Fibroblast of skin of right biceps (primary cell): ENCODE data around the gene NTNG2.
A peak's percentile ranks its signal among the peaks of the same experiment; 100 is the strongest.

ENCODE experiments used
- DNase-seq: peaks from one replicate; pipeline ENCODE4 v3.0.0-alpha.2; 2013

Gene NTNG2

GRCh38 chr9:132268725-132269352, 107.0 kb downstream of the NTNG2 start:
- peak; percentile 48 for DNase-seq

GRCh38 chr9:132269704-132270516, 108.1 kb downstream of the NTNG2 start:
- DNase-seq, result peak; percentile 17

- DNase-seq, result no peak
Measured at GRCh38 chr9:132274861-132275260, 113.0 kb downstream of the NTNG2 start.

GRCh38 chr9:132283165-132283564, 121.3 kb downstream of the NTNG2 start:
- no peak for DNase-seq

DNA sequence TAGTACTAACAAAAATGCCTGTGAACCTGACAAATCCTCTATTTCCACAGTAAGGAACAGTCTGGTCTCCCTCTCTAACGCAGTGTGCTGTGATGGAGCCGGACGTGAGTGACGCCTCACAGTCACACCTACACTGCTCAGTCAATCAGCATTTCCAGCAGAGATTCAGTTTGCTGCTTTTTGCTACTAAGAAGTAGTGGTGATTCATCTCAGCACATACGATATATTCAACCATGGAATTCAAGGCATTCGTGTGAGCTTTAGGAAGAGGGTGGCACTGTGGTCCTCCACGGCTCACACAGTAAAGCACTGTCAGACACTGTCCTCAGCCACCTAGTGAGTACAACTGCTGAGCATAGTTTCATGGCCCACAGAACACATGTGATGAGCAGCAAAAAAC, 122.0 kb downstream of the NTNG2 start:
- DNase-seq, result peak; percentile 63

GRCh38 chr9:132287256-132287760, 125.5 kb downstream of the NTNG2 start:
- no peak for DNase-seq

GRCh38 chr9:132288361-132288760, 126.5 kb downstream of the NTNG2 start:
- peak; percentile 61 for DNase-seq

DNA sequence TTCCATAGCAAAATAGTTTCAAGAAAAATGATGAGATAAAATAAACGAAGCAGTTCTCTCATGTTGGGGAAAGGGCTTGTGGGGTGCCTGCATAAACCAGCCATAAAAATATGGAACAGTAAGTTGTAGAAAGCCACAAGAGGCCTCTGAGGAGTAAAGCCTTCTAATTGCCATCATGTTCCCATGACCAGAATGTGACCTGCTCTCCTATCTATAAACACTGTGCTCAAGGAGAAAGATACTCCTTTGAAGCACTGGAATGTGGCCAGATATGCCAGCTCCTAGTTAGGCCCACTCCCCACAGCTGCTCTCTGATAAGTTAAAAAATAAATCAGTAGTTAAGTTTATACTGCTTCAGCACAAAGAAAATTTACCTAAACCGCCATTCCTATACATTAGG, 127.1 kb downstream of the NTNG2 start:
- no peak for DNase-seq

DNA sequence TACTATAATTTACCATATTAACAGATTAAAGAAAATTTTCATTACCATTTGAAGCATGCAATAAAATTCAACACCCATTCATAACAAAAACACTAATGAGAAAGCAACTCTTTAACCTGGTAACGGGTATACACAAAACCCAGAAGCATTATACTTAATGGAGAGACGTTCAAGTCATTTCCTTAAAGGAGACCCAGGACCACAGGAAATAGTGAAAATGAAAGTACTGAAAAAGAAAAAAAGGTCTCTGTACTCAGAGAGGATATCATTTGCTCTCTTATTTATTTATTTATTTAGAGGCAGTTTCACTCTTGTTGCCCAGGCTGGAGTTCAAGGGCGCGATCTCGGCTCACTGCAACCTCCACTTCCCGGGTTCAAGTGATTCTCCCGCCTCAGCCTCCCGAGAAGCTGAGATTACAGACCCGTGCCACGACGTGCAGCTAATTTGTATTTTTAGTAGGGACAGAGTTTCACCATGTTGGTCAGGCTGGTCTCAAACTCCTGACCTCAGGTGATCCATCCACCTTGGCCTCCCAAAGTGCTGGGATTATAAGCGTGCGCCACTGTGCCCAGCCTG, 131.4 kb downstream of the NTNG2 start:
- no peak for DNase-seq
